ENCODE results near the gene RAPGEF1. TPM values are rescaled to one million over a fixed set of nuclear protein-coding genes. Genes with fewer than 3 reads are reported as not detected.

The RAPGEF1 gene
- total RNA-seq, 1 experiment from 2014 or later = 61.5 TPM

- Histone ChIP-seq H3K9me3 (ENCODE audit: low read depth, low read length, poor library complexity, severe bottlenecking) (no peaks in the 10 kb centered on the region), H3K4me3 (ENCODE audit: low read depth, low read length, poor library complexity, severe bottlenecking) (no peak overlapping the region), H3K27me3 (replicated peaks; ENCODE audit: insufficient read depth, low read depth, low read length, poor library complexity) (no peaks in the 10 kb centered on the region), H3K4me1 (ENCODE audit: insufficient read depth, low read length, poor library complexity, severe bottlenecking) (peaks cover 25% of the 10 kb centered on the region), H3K27ac (ENCODE audit: low read depth, low read length, poor library complexity, severe bottlenecking) (no peak overlapping the region), H3K36me3 (ENCODE audit: insufficient read depth, low read length, poor library complexity, severe bottlenecking) (no peaks in the 10 kb centered on the region)
- TF ChIP-seq EZH2 (IDR thresholded peaks at IDR 0.05; ENCODE audit: borderline replicate concordance, low read depth, low read length, poor library complexity, severe bottlenecking) (no peak), CTCF (conservative IDR thresholded peaks at IDR 0.05; ENCODE audit: low read depth, low read length) (no peak)
- POLR2A ChIA-PET (ENCODE audit: low non-redundant PET) = no interaction called here
- intact Hi-C loops (cut with micrococcal nuclease; ENCODE audit: unreplicated experiment) = no loop called here
- DNase-seq (ENCODE audit: low spot score) = no peak
- CTCF ChIA-PET = no interaction called here
- BruUV-seq (replicated peaks) = no TSS peak
Measured at GRCh38 chr9:131697908-131698617, 41.8 kb downstream of the RAPGEF1 start.

GRCh38 chr9:131697097-131697496 is 42.8 kb downstream of the RAPGEF1 start:
- BruUV-seq (replicated peaks) = no TSS peak
- H3K27me3 ChIP-seq (replicated peaks; ENCODE audit: insufficient read depth, low read depth, low read length, poor library complexity) = no peaks in the 10 kb centered on the region
- intact Hi-C loops (cut with micrococcal nuclease; ENCODE audit: unreplicated experiment) = no loop called here
- H3K9me3 ChIP-seq (ENCODE audit: low read depth, low read length, poor library complexity, severe bottlenecking) = no peaks in the 10 kb centered on the region
- no peak for DNase-seq (ENCODE audit: low spot score)
- no peaks in the 10 kb centered on the region for H3K36me3 ChIP-seq (ENCODE audit: insufficient read depth, low read length, poor library complexity, severe bottlenecking)
- no peak overlapping the region for H3K4me3 ChIP-seq (ENCODE audit: low read depth, low read length, poor library complexity, severe bottlenecking)
- CTCF ChIA-PET = no interaction called here
- POLR2A ChIA-PET (ENCODE audit: low non-redundant PET) = no interaction called here
- H3K4me1 ChIP-seq (ENCODE audit: insufficient read depth, low read length, poor library complexity, severe bottlenecking) = peaks cover 18% of the 10 kb centered on the region
- TF ChIP-seq EZH2 (IDR thresholded peaks at IDR 0.05; ENCODE audit: borderline replicate concordance, low read depth, low read length, poor library complexity, severe bottlenecking) = no peak
- TF ChIP-seq CTCF (conservative IDR thresholded peaks at IDR 0.05; ENCODE audit: low read depth, low read length) = no peak
- H3K27ac ChIP-seq (ENCODE audit: low read depth, low read length, poor library complexity, severe bottlenecking) = no peak overlapping the region

- Histone ChIP-seq H3K4me1 (ENCODE audit: insufficient read depth, low read length, poor library complexity, severe bottlenecking) (peaks cover 6% of the 10 kb centered on the region), H3K27me3 (replicated peaks; ENCODE audit: insufficient read depth, low read depth, low read length, poor library complexity) (peaks cover 10% of the 10 kb centered on the region), H3K4me3 (ENCODE audit: low read depth, low read length, poor library complexity, severe bottlenecking) (no peak overlapping the region), H3K27ac (ENCODE audit: low read depth, low read length, poor library complexity, severe bottlenecking) (no peak overlapping the region), H3K36me3 (ENCODE audit: insufficient read depth, low read length, poor library complexity, severe bottlenecking) (no peaks in the 10 kb centered on the region), H3K9me3 (ENCODE audit: low read depth, low read length, poor library complexity, severe bottlenecking) (no peaks in the 10 kb centered on the region)
- ChIA-PET POLR2A (ENCODE audit: low non-redundant PET) (no interaction called here), CTCF (no interaction called here)
- DNase-seq (ENCODE audit: low spot score) = no peak
- no TSS peak for BruUV-seq (replicated peaks)
- intact Hi-C loops (cut with micrococcal nuclease; ENCODE audit: unreplicated experiment) = no loop called here
- no peak for TF ChIP-seq EZH2 (IDR thresholded peaks at IDR 0.05; ENCODE audit: borderline replicate concordance, low read depth, low read length, poor library complexity, severe bottlenecking)
- TF ChIP-seq CTCF (conservative IDR thresholded peaks at IDR 0.05; ENCODE audit: low read depth, low read length) = no peak
Measured at GRCh38 chr9:131695836-131696460, 43.9 kb downstream of the RAPGEF1 start.

All from A673 (cell line).